Uterus (tissue), 4 donors: ENCODE measurements around the gene C1orf210. TPM values are rescaled to one million over a fixed set of nuclear protein-coding genes. Genes with fewer than 3 reads are reported as not detected.

Experiments
- DNase-seq, 2 donors: peaks; one replicate each; pipeline ENCODE4 v3.0.0-alpha.2; 2019 to 2020
- H3K27ac ChIP-seq, 2 donors: fragments of 200-600 bp; sonication (generic); 1 replicate in 1 of 2; 2 replicates in 1 of 2; pipeline ENCODE4 v1.5.1; 2016 to 2018
- H3K27me3 ChIP-seq, 2 donors: fragments of 200-600 bp; sonication (generic); one replicate each; pipeline ENCODE4 v1.5.1; 2018 to 2019; ENCODE audit warnings: control low read depth in 1 of 2
- H3K36me3 ChIP-seq, 2 donors: fragments of 200-600 bp; sonication (generic); one replicate each; pipeline ENCODE4 v1.5.1; 2019; ENCODE audit warnings: control low read depth in 1 of 2
- H3K4me1 ChIP-seq, 2 donors: fragments of 200-600 bp; sonication (generic); one replicate each; pipeline ENCODE4 v1.5.1; 2018 to 2019; ENCODE audit warnings: control low read depth in 1 of 2
- H3K4me3 ChIP-seq, 2 donors: fragments of 200-600 bp; sonication (generic); 1 replicate in 1 of 2; 2 replicates in 1 of 2; pipeline ENCODE4 v1.5.1; 2018 to 2019; ENCODE audit warnings: mild to moderate bottlenecking in 1 of 2
- H3K9me3 ChIP-seq, 2 donors: fragments of 200-600 bp; sonication (generic); one replicate each; pipeline ENCODE4 v1.5.1; 2019; ENCODE audit warnings: control low read depth in 1 of 2
- CTCF ChIP-seq, 4 experiments: fragments of 200-600 bp in 2 of 4; fragments of 450-650 bp in 2 of 4; sonication (generic) in 2 of 4; IDR thresholded peaks; one replicate each; pipeline ENCODE4 v1.5.1; 2016 to 2019; ENCODE audit warnings: antibody characterized with exemption in 4 of 4, mild to moderate bottlenecking in 2 of 4, moderate library complexity in 1 of 4
- POLR2A ChIP-seq, 2 donors: fragments of 450-650 bp; IDR thresholded peaks; one replicate each; pipeline ENCODE4 v1.6.1; 2016; ENCODE audit warnings: antibody characterized with exemption in 2 of 2, mild to moderate bottlenecking in 1 of 2, moderate library complexity in 1 of 2
- intact Hi-C: fragments of 100-400 bp; cut with DNase I; formaldehyde crosslinking; loops from one replicate; pipeline ENCODE4 v1.15.1; 2023; ENCODE audit warnings: low total_unique reads
- total RNA-seq, 4 donors: library from RNA; depleted of rRNA in 3 of 4; stranded (reverse); fragments of >200 nt in 3 of 4; gene quantifications; one replicate each; pipeline versions ENCODE4 v1.1.0 to v1.2.4, GENCODE V29; 2014 to 2023
- donor health status: DM: yes; HTN: yes; CAD: no.

C1orf210 gene
- total RNA-seq, 4 donors from 2014 or later = 0.62 TPM; not detected in 3

GRCh38 chr1:43327549-43328292 lies 42.3 kb upstream of the C1orf210 start:
- no peak overlapping the region for H3K27ac ChIP-seq
- no peak overlapping the region for H3K4me3 ChIP-seq
- no peaks in the 10 kb centered on the region for H3K9me3 ChIP-seq
- H3K36me3 ChIP-seq = no peaks in the 10 kb centered on the region
- no peaks in the 10 kb centered on the region for H3K27me3 ChIP-seq
- DNase-seq = no peak
- H3K4me1 ChIP-seq = no peaks in the 10 kb centered on the region
- intact Hi-C loops = no loop called here
- no peak for TF ChIP-seq CTCF (IDR thresholded peaks at IDR 0.05)
- TF ChIP-seq POLR2A (IDR thresholded peaks at IDR 0.05) = no peak

- TF ChIP-seq CTCF (IDR thresholded peaks at IDR 0.05) (no peak), POLR2A (IDR thresholded peaks at IDR 0.05) (no peak)
- intact Hi-C loops = no loop called here
- Histone ChIP-seq H3K4me1 (no peaks in the 10 kb centered on the region), H3K27me3 (no peaks in the 10 kb centered on the region), H3K9me3 (no peaks in the 10 kb centered on the region), H3K27ac (no peak overlapping the region), H3K4me3 (no peak overlapping the region), H3K36me3 (no peaks in the 10 kb centered on the region)
- no peak for DNase-seq
These were observed 40.0 kb upstream of the C1orf210 start for GRCh38 chr1:43325381-43325780.

GRCh38 chr1:43324810-43325209 lies 39.4 kb upstream of the C1orf210 start:
- intact Hi-C loops = no loop called here
- H3K36me3 ChIP-seq = no peaks in the 10 kb centered on the region

GRCh38 chr1:43322506-43322905 lies 37.1 kb upstream of the C1orf210 start:
- Histone ChIP-seq H3K36me3 (no peaks in the 10 kb centered on the region), H3K4me3 (no peak overlapping the region), H3K4me1 (no peaks in the 10 kb centered on the region), H3K27me3 (no peaks in the 10 kb centered on the region), H3K27ac (no peak overlapping the region), H3K9me3 (no peaks in the 10 kb centered on the region)
- DNase-seq = no peak
- intact Hi-C loops = no loop called here
- TF ChIP-seq POLR2A (IDR thresholded peaks at IDR 0.05) (no peak), CTCF (IDR thresholded peaks at IDR 0.05) (no peak)

More at GRCh38 chr1:43324810-43325209, 39.4 kb upstream of the C1orf210 start:
- no peaks in the 10 kb centered on the region for H3K9me3 ChIP-seq
- H3K27me3 ChIP-seq = no peaks in the 10 kb centered on the region
- H3K4me1 ChIP-seq = no peaks in the 10 kb centered on the region
- TF ChIP-seq POLR2A (IDR thresholded peaks at IDR 0.05) (no peak), CTCF (IDR thresholded peaks at IDR 0.05) (no peak)
- no peak overlapping the region for H3K4me3 ChIP-seq
- no peak for DNase-seq
- no peak overlapping the region for H3K27ac ChIP-seq

- intact Hi-C loops = no loop called here
- Histone ChIP-seq H3K27me3 (no peaks in the 10 kb centered on the region), H3K4me1 (no peaks in the 10 kb centered on the region), H3K27ac (no peak overlapping the region), H3K36me3 (no peaks in the 10 kb centered on the region), H3K4me3 (no peak overlapping the region), H3K9me3 (no peaks in the 10 kb centered on the region)
- TF ChIP-seq CTCF (IDR thresholded peaks at IDR 0.05) = no peak
- TF ChIP-seq POLR2A (IDR thresholded peaks at IDR 0.05) = no peak
- no peak for DNase-seq
These were observed 36.0 kb upstream of the C1orf210 start for GRCh38 chr1:43321331-43321891.
